ENCODE results near the gene MSH6. TPM values are rescaled to one million over a fixed set of nuclear protein-coding genes. Genes with fewer than 3 reads are reported as not detected.
A peak's percentile ranks its signal among the peaks of the same experiment; 100 is the strongest.

Gene MSH6, protein sequence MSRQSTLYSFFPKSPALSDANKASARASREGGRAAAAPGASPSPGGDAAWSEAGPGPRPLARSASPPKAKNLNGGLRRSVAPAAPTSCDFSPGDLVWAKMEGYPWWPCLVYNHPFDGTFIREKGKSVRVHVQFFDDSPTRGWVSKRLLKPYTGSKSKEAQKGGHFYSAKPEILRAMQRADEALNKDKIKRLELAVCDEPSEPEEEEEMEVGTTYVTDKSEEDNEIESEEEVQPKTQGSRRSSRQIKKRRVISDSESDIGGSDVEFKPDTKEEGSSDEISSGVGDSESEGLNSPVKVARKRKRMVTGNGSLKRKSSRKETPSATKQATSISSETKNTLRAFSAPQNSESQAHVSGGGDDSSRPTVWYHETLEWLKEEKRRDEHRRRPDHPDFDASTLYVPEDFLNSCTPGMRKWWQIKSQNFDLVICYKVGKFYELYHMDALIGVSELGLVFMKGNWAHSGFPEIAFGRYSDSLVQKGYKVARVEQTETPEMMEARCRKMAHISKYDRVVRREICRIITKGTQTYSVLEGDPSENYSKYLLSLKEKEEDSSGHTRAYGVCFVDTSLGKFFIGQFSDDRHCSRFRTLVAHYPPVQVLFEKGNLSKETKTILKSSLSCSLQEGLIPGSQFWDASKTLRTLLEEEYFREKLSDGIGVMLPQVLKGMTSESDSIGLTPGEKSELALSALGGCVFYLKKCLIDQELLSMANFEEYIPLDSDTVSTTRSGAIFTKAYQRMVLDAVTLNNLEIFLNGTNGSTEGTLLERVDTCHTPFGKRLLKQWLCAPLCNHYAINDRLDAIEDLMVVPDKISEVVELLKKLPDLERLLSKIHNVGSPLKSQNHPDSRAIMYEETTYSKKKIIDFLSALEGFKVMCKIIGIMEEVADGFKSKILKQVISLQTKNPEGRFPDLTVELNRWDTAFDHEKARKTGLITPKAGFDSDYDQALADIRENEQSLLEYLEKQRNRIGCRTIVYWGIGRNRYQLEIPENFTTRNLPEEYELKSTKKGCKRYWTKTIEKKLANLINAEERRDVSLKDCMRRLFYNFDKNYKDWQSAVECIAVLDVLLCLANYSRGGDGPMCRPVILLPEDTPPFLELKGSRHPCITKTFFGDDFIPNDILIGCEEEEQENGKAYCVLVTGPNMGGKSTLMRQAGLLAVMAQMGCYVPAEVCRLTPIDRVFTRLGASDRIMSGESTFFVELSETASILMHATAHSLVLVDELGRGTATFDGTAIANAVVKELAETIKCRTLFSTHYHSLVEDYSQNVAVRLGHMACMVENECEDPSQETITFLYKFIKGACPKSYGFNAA (N-terminal part only)
- total RNA-seq (10 to 100 TPM; 41.7 to 43.3 TPM), polyA plus RNA-seq (10 to 100 TPM; 17.7 to 28.9 (median 18.2) TPM), total RNA-seq (86.8 to 231 (median 145) reads per million in 6 experiments)

GRCh38 chr2:47782671-47783485 is at the start of gene MSH6:
Gene MSH6, plus strand, starts transcription at chr2:47783145. Its CDS starts 89 bp downstream, at chr2:47783234.
- peak; percentile 82 to 93 (median 90) for DNase-seq
- H3K36me3 Mint-ChIP-seq: peaks cover 0 to 4% (median 0%) of the 10 kb centered on the region in 3 donors
- POLR2A ChIA-PET: interaction anchor here (0.5 to 1.6 kb wide), 9 partner anchors 11 to 711 kb away, joined by 3 to 9 read pairs (median 3); partner anchors contain the start of genes FBXO11 and MSH2
- H3K27me3 Mint-ChIP-seq: no peaks in the 10 kb centered on the region
- peak; percentile 82 to 84 for ATAC-seq
- H3K27ac Mint-ChIP-seq: peak within 1 kb of the TSS; percentile 46 to 98 (median 92)
- peaks cover 13 to 36% (median 28%) of the 10 kb centered on the region in 4 donors for H3K4me1 Mint-ChIP-seq
- no peaks in the 10 kb centered on the region for H3K9me3 Mint-ChIP-seq
- peak within 1 kb of the TSS; percentile 87 to 96 (median 93) for H3K4me3 Mint-ChIP-seq

DNA sequence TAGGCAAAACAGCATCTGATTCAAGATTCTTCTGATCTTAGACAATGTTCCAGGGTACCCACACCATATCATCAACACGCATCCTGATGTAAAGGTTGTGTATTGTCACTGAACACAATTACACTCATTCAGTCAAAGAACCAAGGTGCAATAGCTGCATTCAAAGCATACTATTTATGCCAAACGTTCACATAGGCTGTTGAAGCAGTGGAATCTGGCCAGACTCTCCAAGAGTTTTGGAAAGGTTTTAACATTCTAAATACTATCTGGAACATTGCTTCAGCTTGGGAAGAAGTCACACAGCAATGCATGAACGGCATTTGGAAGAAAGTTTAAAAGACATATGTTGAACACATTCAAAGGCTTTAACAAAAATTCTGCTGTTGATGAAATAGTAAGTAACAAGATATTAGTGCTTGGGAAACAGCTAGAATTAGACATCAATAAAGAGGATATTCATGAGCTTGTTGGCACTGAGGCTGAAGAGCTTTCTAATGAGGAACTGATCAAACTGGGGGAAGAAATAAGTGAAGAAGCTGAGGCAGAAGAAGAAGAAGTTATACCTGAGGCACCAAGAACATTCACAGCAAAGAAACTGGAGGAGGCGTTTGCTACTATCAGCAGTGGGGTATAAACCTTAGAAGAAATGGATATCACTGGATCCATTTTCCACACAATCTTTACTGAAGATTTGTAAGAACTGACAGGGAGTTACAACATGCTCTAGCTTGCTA is 47.6 kb upstream of the MSH6 start:
- DNase-seq (no peak), ATAC-seq (no peak)
- Mint-ChIP-seq H3K27me3 (peaks cover 0 to 7% (median 3%) of the 10 kb centered on the region in 5 donors), H3K4me1 (peaks cover 0 to 9% (median 0%) of the 10 kb centered on the region in 4 donors), H3K27ac (no peak overlapping the region), H3K36me3 (no peaks in the 10 kb centered on the region), H3K9me3 (no peaks in the 10 kb centered on the region), H3K4me3 (no peak overlapping the region)
- POLR2A ChIA-PET: no interaction called here

DNA sequence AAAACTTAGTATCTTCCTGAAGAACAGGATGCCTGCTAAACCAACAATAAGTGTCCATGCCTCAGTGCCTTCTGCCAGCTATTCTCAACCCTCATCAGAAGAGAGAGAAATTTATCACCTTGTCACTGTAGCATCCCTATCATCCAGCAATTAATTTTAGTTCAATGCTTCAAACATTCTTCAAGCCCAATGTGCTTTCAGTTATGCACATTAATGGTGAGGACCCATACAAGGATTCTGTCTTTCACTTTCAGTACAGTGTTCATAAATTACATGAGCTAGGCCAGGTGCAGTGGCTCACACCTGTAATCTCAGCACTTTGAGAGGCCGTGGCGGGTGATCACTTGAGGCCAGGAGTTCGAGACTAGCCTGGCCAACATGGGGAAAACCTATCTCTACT is 47.0 kb upstream of the MSH6 start:
- H3K27ac Mint-ChIP-seq: no peak overlapping the region

DNA sequence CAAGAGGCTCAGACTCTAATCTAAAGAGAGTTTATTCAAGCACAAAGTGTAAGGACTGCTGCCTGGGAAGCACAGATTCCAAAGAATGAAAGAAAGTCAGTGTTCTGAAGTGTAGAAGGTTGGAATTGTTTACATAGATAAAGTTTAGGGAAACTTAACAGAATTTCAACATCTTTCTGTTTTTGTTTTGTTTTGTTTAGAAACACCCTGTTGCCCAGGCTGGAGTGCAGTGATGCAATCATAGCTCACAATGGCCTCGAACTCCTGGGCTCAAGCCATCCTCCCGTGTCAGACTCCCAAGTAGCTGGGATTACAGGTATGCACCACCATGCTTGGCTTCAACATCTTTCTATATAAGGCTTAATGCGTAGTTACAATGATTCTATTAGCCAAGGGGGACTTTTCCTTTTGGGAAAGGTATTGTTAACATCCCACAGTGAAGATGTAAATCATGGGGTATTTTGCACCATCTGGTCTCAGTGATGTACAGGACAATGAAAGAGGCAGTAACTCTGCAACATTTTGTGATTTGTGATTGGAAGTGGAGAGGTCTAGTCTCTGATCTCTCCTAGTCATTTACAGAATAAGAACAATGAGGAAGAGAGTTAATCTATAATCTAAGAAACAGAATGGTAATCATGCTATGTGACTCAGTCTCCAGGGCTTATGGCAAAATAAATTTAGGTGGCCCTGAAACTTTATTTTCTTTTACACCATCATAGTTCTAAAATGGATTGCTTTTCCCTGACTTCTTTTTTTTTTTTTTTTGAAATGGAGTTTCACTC is 45.6 kb upstream of the MSH6 start:
- POLR2A ChIA-PET: no interaction called here
- no peak overlapping the region for H3K4me3 Mint-ChIP-seq
- H3K4me1 Mint-ChIP-seq: peaks cover 0 to 9% (median 0%) of the 10 kb centered on the region in 4 donors
- no peak overlapping the region for H3K27ac Mint-ChIP-seq
- peaks cover 4 to 7% (median 4%) of the 10 kb centered on the region in 5 donors for H3K27me3 Mint-ChIP-seq
- H3K36me3 Mint-ChIP-seq: no peaks in the 10 kb centered on the region
- ATAC-seq: no peak
- DNase-seq: no peak
- no peaks in the 10 kb centered on the region for H3K9me3 Mint-ChIP-seq

More for the DNA sequence above, 47.0 kb upstream of the MSH6 start:
- Mint-ChIP-seq H3K36me3 (no peaks in the 10 kb centered on the region), H3K9me3 (no peaks in the 10 kb centered on the region), H3K27me3 (peaks cover 0 to 7% (median 4%) of the 10 kb centered on the region in 5 donors), H3K4me3 (no peak overlapping the region), H3K4me1 (peaks cover 0 to 9% (median 0%) of the 10 kb centered on the region in 4 donors)
- no peak for ATAC-seq
- POLR2A ChIA-PET: no interaction called here
- DNase-seq: no peak

DNA sequence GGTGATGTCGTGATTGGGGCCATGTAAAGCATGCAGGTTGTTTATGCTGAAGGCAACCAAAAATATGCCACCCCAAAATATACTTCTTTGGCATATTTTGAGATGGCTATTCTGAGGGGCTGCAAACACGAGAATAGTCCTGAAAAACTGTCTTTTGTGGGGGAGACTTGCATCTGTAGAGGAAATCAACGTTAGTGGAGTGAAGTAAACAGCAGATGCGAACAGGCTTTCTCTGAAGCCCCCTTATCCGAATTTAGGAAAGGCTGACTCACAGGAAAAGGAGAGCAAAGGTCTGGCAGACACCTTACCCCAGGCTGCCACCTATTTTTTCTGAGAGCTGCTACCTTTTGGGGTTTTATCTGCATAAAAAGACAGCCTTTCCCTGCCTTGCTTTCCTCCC is 44.6 kb upstream of the MSH6 start:
- POLR2A ChIA-PET: no interaction called here
- Mint-ChIP-seq H3K27me3 (peaks cover 4 to 14% (median 5%) of the 10 kb centered on the region in 5 donors), H3K9me3 (no peaks in the 10 kb centered on the region), H3K36me3 (no peaks in the 10 kb centered on the region), H3K27ac (no peak overlapping the region), H3K4me3 (no peak overlapping the region), H3K4me1 (peaks cover 0 to 9% (median 0%) of the 10 kb centered on the region in 4 donors)
- DNase-seq (no peak), ATAC-seq (no peak)

DNA sequence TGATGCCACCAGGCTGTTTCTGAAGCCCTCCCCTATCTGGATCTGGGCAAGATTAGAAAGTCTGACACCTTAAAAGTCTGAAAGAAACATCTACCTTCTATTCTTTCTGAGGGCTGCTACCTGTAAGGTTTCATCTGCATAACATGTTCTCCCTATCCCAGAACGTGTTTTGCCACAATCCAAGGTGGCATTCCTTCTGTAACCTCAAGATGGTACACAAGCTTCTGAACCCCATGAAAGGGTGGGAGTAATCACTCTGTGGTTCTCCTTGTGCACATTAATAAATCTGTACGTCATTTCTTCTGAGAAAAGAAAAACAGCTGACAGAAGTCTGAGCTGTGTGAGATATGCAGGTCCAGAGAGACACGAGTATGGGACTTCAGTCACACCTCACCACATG is 41.8 kb upstream of the MSH6 start:
- no peak for ATAC-seq
- no peak overlapping the region for H3K4me3 Mint-ChIP-seq
- peaks cover 0 to 2% (median 0%) of the 10 kb centered on the region in 9 donors for H3K9me3 Mint-ChIP-seq
- POLR2A ChIA-PET: no interaction called here
- H3K4me1 Mint-ChIP-seq: peaks cover 0 to under 1% (median 0%) of the 10 kb centered on the region in 4 donors
- H3K27ac Mint-ChIP-seq: no peak overlapping the region
- H3K27me3 Mint-ChIP-seq: peaks cover 10 to 29% (median 14%) of the 10 kb centered on the region in 5 donors
- no peak for DNase-seq
- H3K36me3 Mint-ChIP-seq: peaks cover 0 to 4% (median 1%) of the 10 kb centered on the region in 3 donors

- Mint-ChIP-seq H3K4me1 (no peaks in the 10 kb centered on the region), H3K27me3 (peaks cover 10 to 29% (median 14%) of the 10 kb centered on the region in 5 donors)
- POLR2A ChIA-PET: no interaction called here
These were observed 41.3 kb upstream of the MSH6 start for GRCh38 chr2:47741637-47742036.

GRCh38 chr2:47744074-47744473 is 38.9 kb upstream of the MSH6 start:
- Mint-ChIP-seq H3K36me3 (peaks cover 0 to 10% (median 8%) of the 10 kb centered on the region in 3 donors), H3K4me1 (no peaks in the 10 kb centered on the region), H3K4me3 (no peak overlapping the region), H3K9me3 (peaks cover 0 to 30% (median 10%) of the 10 kb centered on the region in 9 donors), H3K27me3 (peaks cover 7 to 29% (median 14%) of the 10 kb centered on the region in 5 donors), H3K27ac (no peak overlapping the region)
- DNase-seq (no peak), ATAC-seq (no peak)
- POLR2A ChIA-PET: no interaction called here

More at GRCh38 chr2:47741637-47742036, 41.3 kb upstream of the MSH6 start:
- Mint-ChIP-seq H3K36me3 (peaks cover 0 to 4% (median 1%) of the 10 kb centered on the region in 3 donors), H3K9me3 (peaks cover 0 to 6% (median 0%) of the 10 kb centered on the region in 9 donors), H3K27ac (no peak overlapping the region), H3K4me3 (no peak overlapping the region)
- ATAC-seq (no peak), DNase-seq (no peak)

DNA sequence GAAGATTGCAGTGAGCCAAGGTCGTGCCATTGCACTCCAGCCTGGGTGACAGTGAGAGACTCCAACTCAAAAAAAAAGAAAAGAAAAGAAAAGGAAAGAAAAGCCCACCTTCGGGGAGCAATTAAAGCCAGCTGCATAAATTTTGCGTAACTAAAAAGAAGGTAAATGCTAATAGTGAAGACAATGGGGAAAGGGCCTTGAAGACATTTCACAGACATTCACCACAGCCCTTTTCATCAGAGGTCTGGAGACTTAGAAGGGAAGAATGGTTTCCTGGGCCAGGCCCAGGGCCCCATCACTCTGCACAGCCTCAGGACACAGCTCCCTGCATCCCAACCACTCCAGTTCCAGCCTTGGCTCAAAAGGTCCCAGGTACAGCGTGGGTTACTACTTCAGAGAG is 35.1 kb upstream of the MSH6 start:
- DNase-seq (no peak), ATAC-seq (no peak)
- peaks cover 6 to 19% (median 10%) of the 10 kb centered on the region in 5 donors for H3K27me3 Mint-ChIP-seq
- no peak overlapping the region for H3K27ac Mint-ChIP-seq
- H3K4me3 Mint-ChIP-seq: peak overlapping the region in 1 of 10 donors; percentile 14
- peaks cover 0 to 8% (median 0%) of the 10 kb centered on the region in 4 donors for H3K4me1 Mint-ChIP-seq
- H3K36me3 Mint-ChIP-seq: peaks cover 0 to 10% (median 8%) of the 10 kb centered on the region in 3 donors
- POLR2A ChIA-PET: no interaction called here
- peaks cover 0 to 30% (median 10%) of the 10 kb centered on the region in 9 donors for H3K9me3 Mint-ChIP-seq

GRCh38 chr2:47751856-47752414 is 31.0 kb upstream of the MSH6 start:
- POLR2A ChIA-PET: no interaction called here
- no peak for DNase-seq
- no peak overlapping the region for H3K27ac Mint-ChIP-seq

More at GRCh38 chr2:47751856-47752414, 31.0 kb upstream of the MSH6 start:
- Mint-ChIP-seq H3K4me1 (peaks cover 0 to 15% (median 0%) of the 10 kb centered on the region in 4 donors), H3K27me3 (peaks cover 0 to 1% (median 0%) of the 10 kb centered on the region in 5 donors), H3K4me3 (no peak overlapping the region), H3K9me3 (peaks cover 0 to 21% (median 9%) of the 10 kb centered on the region in 9 donors), H3K36me3 (peaks cover 0 to 6% (median 4%) of the 10 kb centered on the region in 3 donors)
- ATAC-seq: no peak

Data from naive thymus-derived CD8-positive, alpha-beta T cell (primary cell).